Measurements from ENCODE around the gene PGPEP1. TPM values are rescaled to one million over a fixed set of nuclear protein-coding genes. Genes with fewer than 3 reads are reported as not detected.

Gene PGPEP1
- polyA plus RNA-seq, 1 donor from 2014 or later: 5.9 TPM

DNA sequence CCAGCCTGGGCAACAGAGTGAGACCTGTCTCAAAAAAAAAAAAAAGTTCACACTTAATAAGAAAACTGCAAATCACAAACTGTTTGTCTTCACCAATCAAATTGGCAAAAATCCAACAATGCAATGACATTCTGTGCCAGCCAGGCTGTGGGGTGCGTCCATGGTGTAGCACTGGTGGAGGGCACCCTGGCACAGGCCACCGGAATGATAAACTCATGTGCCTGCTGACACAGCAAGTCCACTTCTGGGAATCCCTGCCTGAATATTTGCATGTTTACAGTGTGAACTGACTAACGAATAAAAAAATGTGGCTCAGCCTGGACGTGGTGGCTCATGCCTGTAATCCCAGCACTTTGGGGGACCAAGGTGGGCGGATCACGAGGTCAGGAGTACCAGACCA, 58.6 kb downstream of the PGPEP1 start:
- Histone ChIP-seq H3K27me3 (ENCODE audit: insufficient read depth, low read depth, low read length) (no peaks in the 10 kb centered on the region), H3K9ac (ENCODE audit: low read length) (no peak overlapping the region)

DNA sequence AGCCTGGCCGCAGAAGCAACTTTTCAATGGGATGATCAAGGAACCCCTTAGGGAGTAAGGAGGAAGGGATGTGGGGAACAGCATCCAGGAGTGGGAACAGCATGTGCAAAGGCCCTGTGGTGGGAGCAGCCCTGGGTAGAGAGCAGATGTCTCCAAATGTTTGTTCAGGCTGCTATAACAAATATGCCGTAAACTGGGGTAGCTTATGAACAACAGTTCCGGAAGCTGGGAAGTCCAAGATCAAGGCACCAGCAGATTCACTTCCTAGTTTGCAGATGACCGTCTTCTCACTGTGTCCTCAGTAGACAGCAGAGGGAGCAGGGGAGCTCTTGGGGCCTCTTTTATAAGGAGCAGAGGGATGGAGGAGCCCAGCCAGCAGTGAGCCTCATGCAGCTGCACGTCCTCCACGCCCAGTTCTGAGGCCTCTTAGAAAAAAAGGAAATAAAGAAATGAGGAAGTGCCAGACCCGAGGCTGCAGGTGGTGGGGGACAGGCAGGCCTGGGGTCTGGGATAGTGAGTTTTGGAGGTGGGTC, 61.2 kb downstream of the PGPEP1 start:
- H4K20me1 ChIP-seq (ENCODE audit: insufficient read depth): no peaks in the 10 kb centered on the region
- no peak overlapping the region for H3K4me2 ChIP-seq (ENCODE audit: low read length)
- H3K27me3 ChIP-seq (ENCODE audit: insufficient read depth, low read depth, low read length): no peaks in the 10 kb centered on the region
- TF ChIP-seq, protein P1, sequence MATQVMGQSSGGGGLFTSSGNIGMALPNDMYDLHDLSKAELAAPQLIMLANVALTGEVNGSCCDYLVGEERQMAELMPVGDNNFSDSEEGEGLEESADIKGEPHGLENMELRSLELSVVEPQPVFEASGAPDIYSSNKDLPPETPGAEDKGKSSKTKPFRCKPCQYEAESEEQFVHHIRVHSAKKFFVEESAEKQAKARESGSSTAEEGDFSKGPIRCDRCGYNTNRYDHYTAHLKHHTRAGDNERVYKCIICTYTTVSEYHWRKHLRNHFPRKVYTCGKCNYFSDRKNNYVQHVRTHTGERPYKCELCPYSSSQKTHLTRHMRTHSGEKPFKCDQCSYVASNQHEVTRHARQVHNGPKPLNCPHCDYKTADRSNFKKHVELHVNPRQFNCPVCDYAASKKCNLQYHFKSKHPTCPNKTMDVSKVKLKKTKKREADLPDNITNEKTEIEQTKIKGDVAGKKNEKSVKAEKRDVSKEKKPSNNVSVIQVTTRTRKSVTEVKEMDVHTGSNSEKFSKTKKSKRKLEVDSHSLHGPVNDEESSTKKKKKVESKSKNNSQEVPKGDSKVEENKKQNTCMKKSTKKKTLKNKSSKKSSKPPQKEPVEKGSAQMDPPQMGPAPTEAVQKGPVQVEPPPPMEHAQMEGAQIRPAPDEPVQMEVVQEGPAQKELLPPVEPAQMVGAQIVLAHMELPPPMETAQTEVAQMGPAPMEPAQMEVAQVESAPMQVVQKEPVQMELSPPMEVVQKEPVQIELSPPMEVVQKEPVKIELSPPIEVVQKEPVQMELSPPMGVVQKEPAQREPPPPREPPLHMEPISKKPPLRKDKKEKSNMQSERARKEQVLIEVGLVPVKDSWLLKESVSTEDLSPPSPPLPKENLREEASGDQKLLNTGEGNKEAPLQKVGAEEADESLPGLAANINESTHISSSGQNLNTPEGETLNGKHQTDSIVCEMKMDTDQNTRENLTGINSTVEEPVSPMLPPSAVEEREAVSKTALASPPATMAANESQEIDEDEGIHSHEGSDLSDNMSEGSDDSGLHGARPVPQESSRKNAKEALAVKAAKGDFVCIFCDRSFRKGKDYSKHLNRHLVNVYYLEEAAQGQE (IDR thresholded peaks at IDR 0.05; ENCODE audit: borderline replicate concordance): no peak
- TF ChIP-seq RAD21 (conservative IDR thresholded peaks at IDR 0.05) (no peak), EZH2 (IDR thresholded peaks at IDR 0.05; ENCODE audit: borderline replicate concordance, insufficient read depth, low read length, poor library complexity, severe bottlenecking) (no peak), TAF1 (IDR thresholded peaks at IDR 0.05; ENCODE audit: low read depth) (no peak), POLR2AphosphoS5 (IDR thresholded peaks at IDR 0.05) (no peak), EP300 (conservative IDR thresholded peaks at IDR 0.05; ENCODE audit: poor library complexity, severe bottlenecking) (no peak), MXI1 (conservative IDR thresholded peaks at IDR 0.05; ENCODE audit: poor library complexity, severe bottlenecking) (no peak), SMC3 (conservative IDR thresholded peaks at IDR 0.05; ENCODE audit: poor library complexity) (no peak)
- TF ChIP-seq, protein P2, sequence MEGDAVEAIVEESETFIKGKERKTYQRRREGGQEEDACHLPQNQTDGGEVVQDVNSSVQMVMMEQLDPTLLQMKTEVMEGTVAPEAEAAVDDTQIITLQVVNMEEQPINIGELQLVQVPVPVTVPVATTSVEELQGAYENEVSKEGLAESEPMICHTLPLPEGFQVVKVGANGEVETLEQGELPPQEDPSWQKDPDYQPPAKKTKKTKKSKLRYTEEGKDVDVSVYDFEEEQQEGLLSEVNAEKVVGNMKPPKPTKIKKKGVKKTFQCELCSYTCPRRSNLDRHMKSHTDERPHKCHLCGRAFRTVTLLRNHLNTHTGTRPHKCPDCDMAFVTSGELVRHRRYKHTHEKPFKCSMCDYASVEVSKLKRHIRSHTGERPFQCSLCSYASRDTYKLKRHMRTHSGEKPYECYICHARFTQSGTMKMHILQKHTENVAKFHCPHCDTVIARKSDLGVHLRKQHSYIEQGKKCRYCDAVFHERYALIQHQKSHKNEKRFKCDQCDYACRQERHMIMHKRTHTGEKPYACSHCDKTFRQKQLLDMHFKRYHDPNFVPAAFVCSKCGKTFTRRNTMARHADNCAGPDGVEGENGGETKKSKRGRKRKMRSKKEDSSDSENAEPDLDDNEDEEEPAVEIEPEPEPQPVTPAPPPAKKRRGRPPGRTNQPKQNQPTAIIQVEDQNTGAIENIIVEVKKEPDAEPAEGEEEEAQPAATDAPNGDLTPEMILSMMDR (IDR thresholded peaks at IDR 0.05; ENCODE audit: poor library complexity, severe bottlenecking): no peak
- no peaks in the 10 kb centered on the region for H3K9me2 ChIP-seq (ENCODE audit: insufficient read depth, low read length)
- H2AFZ ChIP-seq (ENCODE audit: low read depth, low read length): no peak overlapping the region
- H3K27ac ChIP-seq (ENCODE audit: low read length): no peak overlapping the region
- no peak overlapping the region for H3K9ac ChIP-seq (ENCODE audit: low read length)
- H3K36me3 ChIP-seq (ENCODE audit: insufficient read depth, low read length): no peaks in the 10 kb centered on the region
- no peaks in the 10 kb centered on the region for H3K9me3 ChIP-seq (ENCODE audit: low read length)
- no peak overlapping the region for H3K4me3 ChIP-seq (ENCODE audit: low read length)
- H3F3A ChIP-seq (ENCODE audit: insufficient read depth, low read length, poor library complexity, severe bottlenecking): no peaks in the 10 kb centered on the region
- H3K79me2 ChIP-seq (replicated peaks; ENCODE audit: insufficient read depth, low read length): no peaks in the 10 kb centered on the region

More for the DNA sequence above, 58.6 kb downstream of the PGPEP1 start:
- no peaks in the 10 kb centered on the region for H3F3A ChIP-seq (ENCODE audit: insufficient read depth, low read length, poor library complexity, severe bottlenecking)
- no peak overlapping the region for H3K4me3 ChIP-seq (ENCODE audit: low read length)
- TF ChIP-seq MXI1 (conservative IDR thresholded peaks at IDR 0.05; ENCODE audit: poor library complexity, severe bottlenecking): no peak
- TF ChIP-seq EZH2 (IDR thresholded peaks at IDR 0.05; ENCODE audit: borderline replicate concordance, insufficient read depth, low read length, poor library complexity, severe bottlenecking): no peak
- no peak for TF ChIP-seq SMC3 (conservative IDR thresholded peaks at IDR 0.05; ENCODE audit: poor library complexity)
- TF ChIP-seq RAD21 (conservative IDR thresholded peaks at IDR 0.05): no peak
- TF ChIP-seq, protein P1 (IDR thresholded peaks at IDR 0.05; ENCODE audit: borderline replicate concordance): no peak
- TF ChIP-seq TAF1 (IDR thresholded peaks at IDR 0.05; ENCODE audit: low read depth): no peak
- no peak for TF ChIP-seq EP300 (conservative IDR thresholded peaks at IDR 0.05; ENCODE audit: poor library complexity, severe bottlenecking)
- no peak for TF ChIP-seq POLR2AphosphoS5 (IDR thresholded peaks at IDR 0.05)
- TF ChIP-seq, protein P2 (IDR thresholded peaks at IDR 0.05; ENCODE audit: poor library complexity, severe bottlenecking): no peak
- no peaks in the 10 kb centered on the region for H3K9me3 ChIP-seq (ENCODE audit: low read length)
- H3K27ac ChIP-seq (ENCODE audit: low read length): no peak overlapping the region
- H3K79me2 ChIP-seq (replicated peaks; ENCODE audit: insufficient read depth, low read length): no peaks in the 10 kb centered on the region
- no peaks in the 10 kb centered on the region for H3K36me3 ChIP-seq (ENCODE audit: insufficient read depth, low read length)
- no peaks in the 10 kb centered on the region for H3K9me2 ChIP-seq (ENCODE audit: insufficient read depth, low read length)
- no peaks in the 10 kb centered on the region for H4K20me1 ChIP-seq (ENCODE audit: insufficient read depth)
- H2AFZ ChIP-seq (ENCODE audit: low read depth, low read length): no peak overlapping the region
- H3K4me2 ChIP-seq (ENCODE audit: low read length): no peak overlapping the region

Data from neural cell (in vitro differentiated cells).